ENCODE results near the gene KRT81.
"Not testable (repeated sequence)": the region's sequence is repeated elsewhere in the genome, so short reads cannot be mapped to it uniquely, and the experiment has no call there.

The KRT81 gene

DNA sequence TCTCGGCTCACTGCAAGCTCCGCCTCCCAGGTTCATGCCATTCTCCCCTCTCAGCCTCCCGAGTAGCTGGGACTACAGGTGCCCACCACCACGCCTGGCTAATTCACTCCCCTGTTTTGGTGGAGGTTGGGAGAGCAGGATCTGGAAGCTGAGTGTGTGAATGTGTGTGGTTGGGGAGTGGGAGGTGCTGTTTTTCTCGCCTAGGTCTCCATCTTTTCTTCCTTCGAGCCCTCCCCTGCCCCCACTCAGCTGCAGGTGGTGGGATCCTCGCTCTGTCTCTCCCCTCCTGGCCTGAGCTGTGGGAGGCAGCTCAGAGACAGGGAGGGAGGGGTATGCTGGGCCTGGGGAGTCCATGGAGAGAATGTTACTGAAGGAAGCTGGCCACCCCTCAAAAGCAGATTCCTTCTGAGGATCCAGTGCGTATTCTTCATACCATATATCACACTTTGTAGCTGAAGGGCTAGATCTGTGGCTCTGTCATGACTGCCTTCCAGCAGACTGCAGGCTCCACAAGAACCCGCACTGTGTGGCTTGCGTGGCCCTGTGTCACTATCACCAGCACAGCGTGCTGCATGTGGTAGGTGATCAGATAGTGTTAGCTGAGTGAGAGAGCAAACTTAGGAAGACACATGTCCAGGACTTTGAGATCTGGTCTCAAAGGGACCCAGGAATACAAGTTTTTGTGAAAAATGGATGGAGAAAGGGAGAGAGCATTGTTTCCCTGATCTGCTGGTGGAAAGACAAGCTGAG, 27.1 kb upstream of the KRT81 start:
- no peak for DNase-seq (ENCODE audit: extremely low read depth in 1 of 2, low read depth in 1 of 2)

DNA sequence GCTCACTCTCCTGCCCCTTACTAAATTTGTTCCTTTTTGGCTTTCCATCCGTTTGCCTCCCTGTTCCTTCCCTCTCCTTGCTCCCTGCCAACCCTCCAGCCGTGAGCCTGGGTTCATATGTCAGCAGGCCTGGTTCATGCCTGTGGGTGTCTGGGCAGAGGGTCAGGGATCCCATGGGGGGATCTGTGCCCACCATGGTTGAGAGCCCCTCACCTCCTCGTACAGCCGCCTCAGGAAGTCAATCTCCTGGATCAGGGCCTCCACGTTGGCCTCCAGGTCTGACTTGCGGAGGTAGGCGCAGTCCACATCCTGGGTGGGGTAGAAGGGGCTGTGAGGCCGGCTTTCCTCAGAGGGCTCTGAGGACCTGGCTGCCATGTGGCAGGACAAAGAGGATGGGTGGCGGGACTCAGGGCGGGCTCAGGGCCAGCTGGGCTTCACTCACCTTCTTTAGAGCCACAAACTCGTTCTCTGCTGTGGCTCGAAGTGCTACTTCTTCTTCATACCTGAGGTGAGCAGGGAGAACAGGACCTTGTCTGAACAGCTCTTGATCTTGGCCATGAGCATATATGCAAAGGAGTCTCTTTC, 26.2 kb upstream of the KRT81 start:
- no peak for DNase-seq (ENCODE audit: extremely low read depth in 1 of 2, low read depth in 1 of 2)

DNA sequence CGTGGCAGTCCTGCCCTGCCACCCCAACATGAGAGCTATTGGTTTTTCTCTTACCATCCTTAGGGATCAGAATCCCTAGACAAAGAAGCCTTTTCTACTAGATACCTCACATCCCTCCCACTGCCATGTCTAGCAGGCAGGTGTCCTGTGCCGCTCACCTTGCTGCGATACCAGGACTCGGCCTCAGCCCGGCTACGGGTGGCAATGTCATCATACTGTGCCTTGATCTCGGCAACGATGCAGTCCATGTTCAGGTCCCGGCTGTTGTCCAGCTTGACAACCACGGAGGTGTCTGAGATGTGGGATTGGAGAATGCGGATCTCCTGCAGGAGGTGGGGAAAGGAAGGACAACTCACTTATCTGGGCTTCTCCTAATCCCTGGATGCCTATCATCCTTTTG, 25.4 kb upstream of the KRT81 start:
- DNase-seq (ENCODE audit: extremely low read depth in 1 of 2, low read depth in 1 of 2) = no peak

DNA sequence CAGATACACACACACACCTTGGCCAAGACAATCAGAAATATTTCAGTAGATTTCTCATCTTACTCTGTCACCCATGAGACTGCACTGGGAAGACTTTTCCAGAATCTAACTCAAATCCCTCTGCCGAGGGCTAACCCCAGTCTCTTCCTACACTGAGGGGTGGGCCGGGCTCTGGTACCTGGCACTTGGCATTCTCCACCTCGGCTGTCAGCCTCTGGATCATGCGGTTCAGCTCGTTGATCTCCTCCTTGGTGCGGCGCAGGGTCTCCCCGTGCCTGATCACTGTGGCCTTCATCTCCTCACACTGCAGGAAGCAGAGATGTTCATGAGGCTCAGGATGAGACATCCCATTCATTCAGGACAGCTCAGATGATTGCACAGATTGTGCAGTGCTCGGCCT, 25.0 kb upstream of the KRT81 start:
- DNase-seq (ENCODE audit: extremely low read depth in 1 of 2, low read depth in 1 of 2) = no peak

DNA sequence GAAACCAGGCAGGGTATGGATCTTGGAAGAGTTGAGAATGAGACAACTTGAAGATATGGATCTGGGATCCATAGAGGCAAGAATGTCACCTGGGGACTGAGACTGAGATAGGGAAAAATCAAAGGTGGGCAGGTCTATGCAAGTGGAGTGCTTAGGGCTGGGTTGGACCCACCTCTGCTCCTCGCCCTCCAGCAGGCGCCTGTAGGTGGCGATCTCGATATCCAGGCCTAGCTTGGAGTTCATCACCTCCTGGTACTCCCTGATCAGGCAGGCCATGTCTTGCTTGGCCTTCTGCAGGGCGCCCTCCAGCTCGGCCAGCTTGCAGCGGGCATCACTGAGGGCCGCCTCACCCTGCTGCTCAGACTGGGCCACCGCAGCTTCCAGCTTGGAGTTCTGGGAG, 24.4 kb upstream of the KRT81 start:
- DNase-seq (ENCODE audit: extremely low read depth in 1 of 2, low read depth in 1 of 2) = not testable (repeated sequence)

DNA sequence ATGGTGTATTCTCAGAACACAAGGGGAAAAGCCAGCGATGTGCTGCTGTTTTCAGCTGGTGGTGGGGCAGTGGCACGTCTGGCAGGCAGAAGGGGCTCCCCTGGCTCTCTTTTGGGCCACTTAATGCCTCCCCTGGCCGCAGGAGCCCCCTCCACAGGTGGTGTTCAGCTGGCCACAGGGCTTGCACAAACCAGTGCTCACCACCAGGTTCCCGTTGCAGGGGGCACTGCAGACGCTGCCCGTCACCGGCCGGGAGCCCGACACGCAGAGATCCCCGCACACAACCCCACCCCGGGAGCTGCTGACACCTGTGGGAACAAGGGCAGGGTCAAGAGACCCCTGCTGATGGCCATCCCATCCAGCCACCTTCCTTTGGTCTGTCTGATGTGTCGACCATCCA, 23.2 kb upstream of the KRT81 start:
- no peak for DNase-seq (ENCODE audit: extremely low read depth in 1 of 2, low read depth in 1 of 2)

DNA sequence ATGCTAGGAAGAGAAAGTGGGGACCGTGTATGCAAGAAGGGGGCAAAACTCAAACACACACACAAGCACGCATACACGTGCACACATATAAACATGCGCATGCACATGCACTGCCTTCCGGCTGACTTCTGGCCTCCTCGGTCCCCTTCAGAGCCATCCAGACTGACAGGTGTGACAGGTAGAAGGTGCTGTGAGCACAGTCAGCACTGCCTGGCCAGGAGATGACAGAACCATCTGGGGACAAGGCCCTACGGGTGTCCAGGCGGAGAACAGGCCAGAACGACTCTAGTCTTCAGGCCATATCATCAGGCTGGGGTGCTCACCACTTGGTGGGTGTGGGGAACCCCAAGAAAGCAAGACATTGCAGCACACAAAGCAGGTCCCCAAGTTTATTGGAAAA, 22.6 kb upstream of the KRT81 start:
- DNase-seq (ENCODE audit: extremely low read depth in 1 of 2, low read depth in 1 of 2) = no peak

DNA sequence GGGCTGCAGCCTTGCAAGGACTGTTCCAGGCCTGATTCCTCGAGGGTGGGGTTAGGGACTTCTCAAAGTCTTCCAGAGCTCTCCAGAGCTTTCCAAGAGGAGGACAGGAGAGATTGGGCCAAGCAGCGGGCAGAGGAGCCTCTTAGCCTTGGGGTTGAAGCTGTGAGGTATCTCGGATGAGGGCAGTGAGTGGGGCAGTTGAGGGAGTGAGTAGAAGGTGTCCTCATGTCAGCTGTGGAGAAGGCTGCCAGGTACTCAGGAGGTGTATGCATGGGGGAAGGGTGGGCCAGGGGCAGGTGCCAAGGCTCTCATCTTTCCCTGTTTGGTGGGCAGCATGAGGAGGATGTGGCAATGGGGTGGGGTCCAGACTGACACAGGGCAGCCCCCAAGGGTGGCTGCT, 22.1 kb upstream of the KRT81 start:
- DNase-seq (ENCODE audit: extremely low read depth in 1 of 2, low read depth in 1 of 2) = no peak

DNA sequence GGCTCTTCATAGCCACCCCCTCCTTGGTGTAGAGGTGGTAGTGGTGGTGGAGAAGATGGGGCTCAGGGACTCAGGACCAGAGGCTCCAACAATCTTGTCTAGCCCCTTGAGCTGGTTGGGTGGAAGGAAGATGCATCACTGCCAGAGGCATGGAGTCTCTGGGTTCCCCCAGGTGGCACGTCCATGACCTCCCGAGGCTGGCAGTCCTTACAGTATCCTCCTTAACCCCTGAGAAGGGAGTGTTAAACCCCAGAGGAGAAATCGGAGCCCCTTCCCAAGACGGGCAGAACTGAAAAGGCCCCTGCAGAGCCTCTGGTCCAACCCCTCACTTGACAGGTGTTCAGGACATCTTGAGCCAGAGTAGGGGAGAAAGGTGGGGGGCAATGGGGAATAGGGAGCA, 20.8 kb upstream of the KRT81 start:
- DNase-seq (ENCODE audit: extremely low read depth in 1 of 2, low read depth in 1 of 2) = no peak

DNA sequence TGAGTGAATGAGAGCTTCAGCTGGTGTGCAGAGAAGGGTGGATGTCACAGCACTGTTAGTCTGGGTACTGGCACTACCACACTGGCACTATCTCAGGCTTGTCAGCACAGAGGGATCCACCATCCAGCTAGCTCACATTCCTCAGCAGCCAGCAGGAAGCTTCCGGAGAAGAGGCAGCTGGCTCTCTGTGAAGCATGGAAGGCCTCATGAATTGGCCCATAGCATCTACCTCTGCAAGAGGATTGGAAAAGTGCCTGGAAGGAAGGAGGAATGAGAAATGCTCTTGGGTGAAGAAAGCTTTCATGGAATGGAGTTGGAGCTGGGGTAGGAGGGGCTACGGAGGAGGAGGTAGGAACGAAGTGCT, 19.9 kb upstream of the KRT81 start:
- no peak for DNase-seq (ENCODE audit: extremely low read depth in 1 of 2, low read depth in 1 of 2)

DNA sequence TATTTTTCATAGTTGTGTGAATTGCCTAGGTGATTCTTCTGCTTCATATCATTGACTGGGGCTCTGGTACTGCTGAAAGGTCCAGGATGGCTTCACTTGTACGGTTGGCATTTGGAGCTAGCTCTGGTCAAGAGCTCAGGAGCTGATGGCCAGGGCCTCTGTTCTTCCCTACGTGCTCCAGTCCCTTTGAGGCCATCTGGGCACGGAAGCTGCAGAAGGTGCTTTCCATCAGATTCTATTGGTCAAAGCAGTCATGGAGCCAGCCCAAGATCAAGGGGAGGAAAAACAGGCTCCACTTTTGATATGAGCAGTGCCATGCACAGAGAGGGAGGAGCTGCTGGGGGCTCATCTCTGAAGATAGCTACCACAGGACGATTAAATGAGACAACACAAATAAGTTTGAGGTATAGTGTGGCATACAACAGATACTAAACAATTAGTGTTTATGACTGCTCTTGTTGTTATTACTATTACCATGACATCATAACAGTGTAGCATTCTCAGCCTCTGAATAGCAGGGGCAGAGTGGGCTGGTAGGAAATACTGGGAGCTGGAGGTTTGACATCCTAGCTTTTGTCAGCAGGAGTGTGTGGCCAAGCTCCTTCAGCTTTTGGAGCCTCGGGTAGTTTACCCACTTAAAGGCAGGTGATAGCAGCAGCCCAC, 19.4 kb upstream of the KRT81 start:
- DNase-seq (ENCODE audit: extremely low read depth in 1 of 2, low read depth in 1 of 2) = no peak

DNA sequence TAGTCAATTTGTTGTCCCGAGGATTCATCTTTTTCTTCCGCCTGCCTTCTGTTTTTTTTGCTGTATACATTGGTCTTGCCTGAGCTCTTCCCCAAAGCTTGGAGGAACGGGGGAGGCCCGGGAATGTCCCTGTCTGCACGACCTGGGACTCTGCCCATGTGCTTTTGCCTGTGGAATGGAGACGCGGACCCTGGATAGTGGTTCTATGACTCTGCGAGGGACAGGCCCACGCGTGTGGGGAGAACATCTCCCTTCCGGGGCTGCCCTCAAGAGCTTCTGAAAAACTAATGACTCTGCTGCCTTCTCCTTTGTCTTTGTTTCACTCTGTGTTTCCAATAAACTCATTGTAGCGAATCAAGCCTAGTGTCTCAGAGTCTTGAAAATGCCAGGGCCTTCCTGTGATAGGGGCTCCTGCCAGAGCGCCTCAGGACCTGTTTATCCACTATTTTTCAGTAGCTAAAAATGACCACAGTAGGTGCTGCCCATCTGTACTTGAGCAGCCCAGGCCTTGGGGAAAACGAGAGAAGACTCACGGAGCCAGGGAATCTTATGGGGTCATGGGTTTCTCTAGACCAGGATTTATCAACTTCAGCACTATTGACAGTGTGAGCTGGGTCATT, 17.6 kb upstream of the KRT81 start:
- DNase-seq (ENCODE audit: extremely low read depth in 1 of 2, low read depth in 1 of 2) = no peak

DNA sequence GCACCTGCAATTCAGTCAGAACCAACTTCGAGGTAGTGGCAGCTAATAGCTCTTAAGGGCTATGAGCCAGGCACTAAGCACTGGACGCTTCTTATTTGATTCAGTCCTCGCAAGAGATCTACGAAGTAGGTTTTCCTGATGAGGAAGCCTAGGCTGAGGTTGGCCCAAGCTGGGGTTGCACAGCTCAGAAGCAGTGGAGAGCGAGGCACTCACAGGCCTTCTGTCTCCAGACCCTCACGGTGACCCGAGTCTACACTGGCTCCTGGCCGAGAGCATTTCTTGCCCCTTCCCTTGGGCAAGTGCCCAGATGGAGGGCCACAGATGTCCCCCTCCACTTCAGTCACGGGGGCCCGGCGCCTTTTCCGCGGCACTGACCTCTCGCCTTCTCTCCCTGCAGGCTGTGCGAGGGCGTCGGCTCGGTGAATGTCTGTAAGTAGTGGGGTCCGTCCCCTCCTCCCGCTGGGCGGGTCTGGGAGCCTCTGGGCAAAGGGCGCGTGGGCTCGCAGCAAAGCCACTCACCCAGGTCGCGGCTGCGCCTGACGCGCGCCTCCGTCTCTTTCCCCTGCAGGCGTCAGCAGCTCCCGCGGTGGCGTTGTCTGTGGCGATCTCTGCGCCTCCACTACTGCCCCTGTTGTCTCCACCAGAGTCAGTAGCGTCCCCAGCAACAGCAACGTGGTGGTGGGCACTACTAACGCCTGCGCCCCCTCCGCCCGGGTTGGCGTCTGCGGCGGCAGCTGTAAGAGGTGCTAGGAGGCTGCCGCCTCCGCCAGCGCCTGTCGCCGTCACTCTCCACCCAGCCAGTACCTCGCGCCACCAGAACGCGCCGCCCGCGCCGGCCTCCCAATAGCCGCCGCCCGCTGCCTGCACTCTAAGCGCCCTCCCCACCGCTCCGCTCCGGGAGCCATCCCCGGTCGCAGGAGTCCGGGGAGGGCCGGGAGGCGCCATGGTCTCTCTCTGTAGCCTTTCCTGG, 16.8 kb upstream of the KRT81 start:
- DNase-seq (ENCODE audit: extremely low read depth in 1 of 2, low read depth in 1 of 2) = peak in 1 of 2 donors; percentile 12

DNA sequence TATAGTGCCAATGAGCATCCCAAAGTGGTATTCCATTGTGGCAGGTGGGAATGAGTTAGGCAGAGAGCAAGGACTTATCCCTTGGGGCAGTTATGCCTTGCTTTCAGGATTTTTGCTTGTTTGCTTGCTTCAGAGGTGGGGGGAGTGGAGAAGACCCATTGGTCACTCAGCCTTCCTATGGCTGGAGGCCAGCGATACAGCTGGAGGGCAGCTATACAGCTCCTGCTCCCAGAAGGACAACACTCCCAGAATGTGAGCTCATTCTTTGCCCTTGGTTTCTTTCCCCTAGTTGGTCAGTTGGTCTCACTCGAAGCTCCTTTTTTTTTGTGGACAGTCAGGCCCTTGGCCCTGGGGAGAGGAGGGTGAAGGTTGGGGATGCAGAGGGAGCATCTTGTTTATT, 15.4 kb upstream of the KRT81 start:
- DNase-seq (ENCODE audit: extremely low read depth in 1 of 2, low read depth in 1 of 2) = no peak

DNA sequence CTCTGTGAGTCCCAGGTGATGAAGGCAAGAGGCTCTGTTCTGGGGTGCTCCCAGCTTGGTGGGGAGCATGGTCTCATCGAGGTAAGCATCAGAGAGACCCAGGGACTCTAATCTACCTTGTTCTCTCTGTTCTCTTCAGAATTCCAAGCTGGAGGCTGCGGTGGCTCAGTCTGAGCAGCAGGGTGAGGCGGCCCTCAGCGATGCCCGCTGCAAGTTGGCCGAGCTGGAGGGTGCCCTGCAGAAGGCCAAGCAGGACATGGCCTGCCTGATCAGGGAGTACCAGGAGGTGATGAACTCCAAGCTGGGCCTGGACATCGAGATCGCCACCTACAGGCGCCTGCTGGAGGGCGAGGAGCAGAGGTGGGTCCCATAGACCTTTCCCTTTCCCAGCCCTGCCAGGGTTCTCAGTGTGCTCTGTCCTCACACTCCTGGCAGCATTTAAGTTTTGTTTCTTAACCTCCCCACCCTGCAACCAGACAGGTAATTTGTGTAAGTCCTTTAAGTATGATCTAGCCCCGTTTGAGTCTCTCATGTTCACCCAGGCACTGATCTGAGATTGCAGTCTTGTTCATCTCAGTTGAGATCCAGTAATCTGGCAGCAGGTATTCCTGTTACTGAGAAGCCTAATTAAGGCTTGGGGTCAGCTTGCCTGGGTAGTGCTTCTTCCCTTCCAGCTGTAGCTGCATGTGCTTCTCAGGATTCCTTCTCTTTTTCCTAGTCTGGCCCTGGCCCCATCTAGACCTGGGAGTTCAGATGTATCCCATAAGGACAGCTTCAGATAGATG, 14.8 kb upstream of the KRT81 start:
- DNase-seq (ENCODE audit: extremely low read depth in 1 of 2, low read depth in 1 of 2) = no peak

DNA sequence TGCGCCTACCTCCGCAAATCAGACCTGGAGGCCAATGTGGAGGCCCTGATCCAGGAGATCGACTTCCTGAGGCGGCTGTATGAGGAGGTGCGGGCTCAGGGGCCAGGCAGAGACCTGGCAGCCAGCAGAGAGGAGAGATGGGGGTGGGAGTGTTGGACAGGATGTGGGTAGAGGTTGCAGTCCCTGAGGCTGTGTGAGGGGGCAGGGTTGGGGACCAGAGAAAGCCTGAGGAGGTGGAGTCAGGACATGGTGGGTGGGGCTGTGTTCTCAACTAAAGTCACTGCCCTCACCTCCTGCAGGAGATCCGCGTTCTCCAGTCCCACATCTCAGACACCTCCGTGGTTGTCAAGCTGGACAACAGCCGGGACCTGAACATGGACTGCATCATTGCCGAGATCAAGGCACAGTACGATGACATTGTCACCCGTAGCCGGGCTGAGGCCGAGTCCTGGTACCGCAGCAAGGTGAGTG, 13.6 kb upstream of the KRT81 start:
- DNase-seq (ENCODE audit: extremely low read depth in 1 of 2, low read depth in 1 of 2) = not testable (repeated sequence)

DNA sequence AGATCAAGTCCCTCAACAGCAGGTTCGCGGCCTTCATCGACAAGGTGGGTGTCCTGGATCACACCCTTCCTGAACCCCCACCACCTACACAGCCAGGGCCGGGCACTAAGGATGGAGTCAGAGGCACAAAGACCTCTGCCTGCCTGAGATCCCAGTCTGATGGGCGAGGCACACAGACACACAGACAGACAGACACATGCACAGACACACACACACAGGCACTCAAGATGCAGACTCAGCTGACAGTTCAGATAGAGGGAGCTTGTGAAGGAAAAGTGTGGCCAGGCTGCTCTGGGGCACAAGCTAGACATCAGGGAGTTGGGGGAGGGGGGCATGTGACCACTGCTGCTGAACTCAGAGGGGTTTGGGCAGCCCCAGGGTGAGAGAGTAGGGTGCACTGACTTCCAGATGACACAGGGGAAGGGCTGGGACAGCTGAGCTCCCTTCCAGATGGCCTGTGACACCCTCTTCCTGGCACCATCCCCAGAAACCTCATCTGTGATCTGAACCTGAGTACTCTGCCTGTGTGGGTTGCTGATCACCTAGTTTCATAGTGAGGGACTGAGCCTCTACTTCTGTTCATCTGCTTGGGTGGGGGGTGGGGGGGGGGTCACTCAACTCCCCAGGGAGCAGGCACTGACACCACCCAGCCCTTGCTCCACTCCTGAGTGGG, 11.0 kb upstream of the KRT81 start:
- not testable (repeated sequence) for DNase-seq (ENCODE audit: extremely low read depth in 1 of 2, low read depth in 1 of 2)

DNA sequence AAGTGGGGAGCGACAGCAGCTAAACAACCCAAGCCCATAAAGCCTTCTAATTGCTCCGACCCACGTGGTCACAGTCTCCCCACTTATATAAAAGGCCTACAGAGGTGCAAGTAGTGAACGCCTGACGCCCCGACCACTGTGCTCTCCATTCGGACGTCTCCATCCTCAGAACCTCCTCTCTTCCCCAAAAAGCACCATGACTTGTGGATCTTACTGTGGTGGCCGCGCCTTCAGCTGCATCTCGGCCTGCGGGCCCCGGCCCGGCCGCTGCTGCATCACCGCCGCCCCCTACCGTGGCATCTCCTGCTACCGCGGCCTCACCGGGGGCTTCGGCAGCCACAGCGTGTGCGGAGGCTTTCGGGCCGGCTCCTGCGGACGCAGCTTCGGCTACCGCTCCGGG, 10.4 kb upstream of the KRT81 start:
- DNase-seq (ENCODE audit: extremely low read depth in 1 of 2, low read depth in 1 of 2) = not testable (repeated sequence)
